Uterine smooth muscle cell (primary cell): ENCODE results near the gene LTBP3. TPM values are rescaled to one million over a fixed set of nuclear protein-coding genes. Genes with fewer than 3 reads are reported as not detected.

Experiments used
- total RNA-seq: library from RNA; depleted of rRNA; stranded (reverse); fragments of >200 nt; gene quantifications from 2 replicates; pipeline ENCODE4 v1.2.3, GENCODE V29; 2014

Gene LTBP3
- total RNA-seq, result 34.2 and 59.6 TPM in 2 replicates

DNA sequence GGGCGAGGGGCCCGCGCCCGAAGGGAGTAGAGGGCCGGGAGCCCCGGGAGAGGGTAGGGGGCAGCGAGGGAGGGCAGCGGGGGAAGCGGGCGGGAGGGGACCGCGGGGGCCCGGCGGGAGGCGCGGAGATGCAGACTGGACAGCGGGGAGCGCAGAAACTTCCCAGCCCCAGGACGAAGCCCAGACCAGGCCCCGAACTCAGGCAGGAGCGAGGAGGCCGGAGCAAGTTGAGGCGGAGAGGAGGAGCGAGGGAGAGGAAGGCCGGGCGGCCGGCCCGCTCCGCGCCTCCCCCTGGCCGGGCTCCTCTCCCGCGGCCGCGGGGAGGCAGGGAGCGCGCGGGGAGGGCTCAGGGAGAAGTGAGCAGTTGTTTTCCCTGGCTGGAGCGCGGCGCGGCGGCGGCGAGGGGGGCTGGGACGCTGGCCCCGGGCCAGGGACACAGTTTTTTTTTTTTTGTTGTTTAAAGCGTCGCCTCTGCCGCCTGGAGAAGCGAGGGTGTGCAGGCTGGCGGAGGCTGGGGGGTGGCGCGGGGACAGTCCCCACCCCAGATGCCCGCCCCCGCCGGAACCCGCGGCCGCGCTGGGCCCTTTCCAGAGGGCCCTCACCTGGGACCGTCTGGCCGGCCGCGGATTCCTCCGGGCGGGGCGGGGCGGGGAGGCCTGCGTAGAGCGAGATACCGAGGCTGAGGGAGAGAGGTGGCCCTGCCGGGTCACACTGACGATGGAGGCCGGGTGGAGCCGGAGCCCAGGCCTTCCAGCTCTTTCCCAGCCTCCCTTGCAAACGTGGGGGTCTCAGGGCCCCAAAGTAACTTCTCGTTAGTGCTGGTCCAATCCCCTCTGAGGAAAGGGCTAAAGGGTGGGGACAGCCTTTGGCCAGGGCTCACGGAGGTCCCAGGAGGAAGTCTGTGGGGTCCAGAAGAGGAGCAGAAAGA lies at the start of gene LTBP3:
TSS of gene LTBP3 (minus strand) at position 358 of the 928 bp plus-strand sequence. CDS start 400 bp downstream, outside the sequence.

DNA sequence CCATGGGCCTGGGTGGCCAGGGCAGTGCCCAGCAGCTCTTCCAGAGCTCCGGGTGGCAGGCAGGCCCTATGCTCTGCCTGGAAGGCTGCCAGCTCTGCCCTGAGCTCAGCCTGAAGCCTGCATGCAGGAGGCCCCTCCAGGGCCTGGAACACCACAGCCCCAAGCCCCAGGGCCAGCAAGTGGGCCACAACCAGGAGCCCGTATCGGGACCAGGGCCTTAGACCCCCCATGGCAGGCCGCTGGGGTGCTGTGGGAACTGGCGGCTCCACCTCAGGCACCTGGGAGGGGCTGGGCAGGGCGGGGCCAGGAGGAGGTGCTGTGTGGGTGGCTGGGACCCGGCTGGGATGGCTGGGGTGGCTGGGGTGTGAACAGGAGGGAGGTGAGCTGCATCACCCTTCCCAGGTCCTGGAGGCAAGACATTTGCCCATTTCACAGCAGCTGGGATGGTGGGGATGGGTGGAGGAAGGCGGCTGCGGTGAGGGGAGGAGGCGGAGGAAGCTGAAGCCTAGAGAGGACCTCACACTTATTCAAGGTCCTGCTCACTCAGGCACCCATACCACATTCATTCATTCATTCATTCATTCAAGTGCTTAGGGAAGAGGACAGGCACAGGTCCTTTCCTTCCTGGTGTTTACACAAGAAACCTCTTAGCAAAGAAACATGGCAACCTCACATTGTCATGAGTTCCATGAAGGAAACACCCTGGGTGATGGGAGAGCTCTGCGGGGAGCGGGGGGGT lies 37.6 kb upstream of the LTBP3 start, which contains the start of gene KCNK7:
TSS of gene KCNK7 (minus strand) at position 258 of the 739 bp plus-strand sequence. CDS start at position 230, 28 bp downstream.

DNA sequence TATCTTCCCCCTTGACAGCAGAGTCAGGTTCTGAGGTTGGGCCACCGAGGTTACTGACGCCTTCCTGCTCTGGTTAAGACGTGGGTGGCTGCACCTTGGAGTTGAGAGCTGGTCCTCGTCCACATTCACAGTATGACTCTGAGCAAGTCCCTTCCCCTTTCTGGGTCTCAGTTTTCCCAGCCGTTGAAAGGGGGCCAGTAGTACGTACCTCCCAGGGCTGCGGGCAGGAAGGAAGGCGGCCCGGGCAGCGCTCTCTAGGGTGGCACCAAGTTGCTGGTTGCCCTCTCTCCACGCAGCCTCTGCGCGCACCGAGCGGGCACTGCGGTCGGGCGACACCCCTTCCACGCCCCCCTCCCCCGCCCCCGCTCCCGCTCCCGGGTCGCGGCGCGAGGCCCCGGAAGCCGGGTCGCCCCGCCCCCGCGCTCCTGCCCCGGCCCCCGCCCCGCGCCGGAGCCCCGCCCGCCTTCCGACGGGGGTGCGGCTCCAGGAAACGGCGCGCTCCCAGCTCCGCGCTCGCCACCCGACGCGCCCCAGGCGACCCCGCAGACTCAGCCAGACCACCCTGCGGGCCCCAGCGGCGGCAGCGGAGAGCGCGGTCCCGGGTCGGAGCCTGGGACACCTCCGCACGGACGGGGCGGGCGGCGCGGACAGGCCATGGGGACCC lies 17.5 kb upstream of the LTBP3 start, which contains the start of gene EHBP1L1:
TSS of gene EHBP1L1 (plus strand) at position 486 of the 664 bp plus-strand sequence. CDS start 250 bp downstream, outside the sequence.

DNA sequence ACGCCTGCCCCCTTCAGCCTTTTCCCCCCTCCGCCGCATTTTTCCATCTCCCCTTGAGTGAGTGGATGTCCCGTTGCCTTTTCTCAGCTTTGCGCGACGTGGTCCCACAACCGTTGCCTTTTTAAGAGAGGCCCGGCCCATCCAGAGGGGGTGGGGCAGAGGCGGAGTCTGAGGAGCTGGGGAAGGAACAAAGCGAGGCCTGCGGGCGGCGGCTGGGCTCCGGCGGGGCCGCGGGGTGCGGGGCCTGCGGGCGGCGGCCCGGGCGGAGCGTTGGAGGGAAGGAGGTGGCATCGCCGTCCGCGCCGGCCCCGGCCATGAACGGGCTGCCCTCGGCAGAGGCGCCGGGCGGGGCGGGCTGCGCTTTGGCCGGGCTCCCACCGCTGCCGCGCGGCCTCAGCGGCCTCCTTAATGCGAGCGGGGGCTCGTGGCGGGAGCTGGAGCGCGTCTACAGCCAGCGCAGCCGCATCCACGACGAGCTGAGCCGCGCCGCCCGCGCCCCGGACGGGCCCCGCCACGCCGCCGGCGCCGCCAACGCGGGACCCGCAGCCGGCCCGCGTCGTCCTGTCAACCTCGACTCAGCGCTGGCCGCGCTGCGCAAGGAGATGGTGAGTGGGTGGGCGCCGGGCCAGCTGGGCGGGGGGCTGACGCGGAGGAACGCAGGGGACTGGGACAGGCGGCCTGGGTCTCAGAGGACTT lies 14.3 kb upstream of the LTBP3 start, which contains the start of gene FAM89B:
TSS of gene FAM89B (plus strand) at position 183 of the 696 bp plus-strand sequence. CDS start at position 315, 132 bp downstream.

DNA sequence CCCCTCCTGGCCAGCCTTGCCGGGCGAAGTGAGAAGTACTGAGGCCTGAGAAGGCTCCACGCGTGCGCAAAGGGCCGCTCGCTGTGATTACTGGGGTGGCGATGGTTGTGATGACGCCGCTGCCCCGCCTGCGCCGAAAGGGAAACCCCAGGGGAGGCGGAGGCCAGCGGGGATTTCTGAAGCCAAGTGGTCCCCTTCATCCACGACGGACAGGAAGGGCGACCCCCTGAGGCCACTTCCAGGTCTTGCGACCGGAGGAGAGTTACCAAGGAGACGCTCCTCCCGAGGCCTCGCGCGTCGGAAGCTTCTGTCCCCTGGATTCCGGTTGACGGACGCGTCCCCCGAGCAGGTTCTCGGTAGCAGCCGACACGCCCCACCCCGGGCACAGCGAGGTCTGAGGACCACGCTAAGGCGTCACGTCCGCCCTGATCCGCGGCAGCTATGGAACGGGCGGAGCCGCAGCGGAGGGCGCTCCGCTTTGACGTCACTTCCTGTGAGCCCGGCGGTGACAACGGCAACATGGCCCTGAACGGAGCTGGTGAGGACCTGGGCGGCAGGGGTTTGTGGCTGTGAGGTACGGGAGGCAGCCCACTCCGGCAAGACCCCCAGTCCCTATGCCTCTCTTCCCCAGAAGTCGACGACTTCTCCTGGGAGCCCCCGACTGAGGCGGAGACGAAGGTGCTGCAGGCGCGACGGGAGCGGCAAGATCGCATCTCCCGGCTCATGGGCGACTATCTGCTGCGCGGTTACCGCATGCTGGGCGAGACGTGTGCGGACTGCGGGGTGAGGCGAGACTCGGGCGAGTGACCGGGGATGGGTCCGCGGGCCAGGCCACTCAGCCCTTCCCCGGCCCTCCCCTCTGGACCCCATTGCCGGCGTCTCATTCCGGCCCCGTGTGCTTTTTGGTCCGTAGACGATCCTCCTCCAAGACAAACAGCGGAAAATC lies 12.1 kb upstream of the LTBP3 start, which contains the start of gene ZNRD2:
TSS of gene ZNRD2 (plus strand) at position 505 of the 946 bp plus-strand sequence. CDS start at position 520, 15 bp downstream.

DNA sequence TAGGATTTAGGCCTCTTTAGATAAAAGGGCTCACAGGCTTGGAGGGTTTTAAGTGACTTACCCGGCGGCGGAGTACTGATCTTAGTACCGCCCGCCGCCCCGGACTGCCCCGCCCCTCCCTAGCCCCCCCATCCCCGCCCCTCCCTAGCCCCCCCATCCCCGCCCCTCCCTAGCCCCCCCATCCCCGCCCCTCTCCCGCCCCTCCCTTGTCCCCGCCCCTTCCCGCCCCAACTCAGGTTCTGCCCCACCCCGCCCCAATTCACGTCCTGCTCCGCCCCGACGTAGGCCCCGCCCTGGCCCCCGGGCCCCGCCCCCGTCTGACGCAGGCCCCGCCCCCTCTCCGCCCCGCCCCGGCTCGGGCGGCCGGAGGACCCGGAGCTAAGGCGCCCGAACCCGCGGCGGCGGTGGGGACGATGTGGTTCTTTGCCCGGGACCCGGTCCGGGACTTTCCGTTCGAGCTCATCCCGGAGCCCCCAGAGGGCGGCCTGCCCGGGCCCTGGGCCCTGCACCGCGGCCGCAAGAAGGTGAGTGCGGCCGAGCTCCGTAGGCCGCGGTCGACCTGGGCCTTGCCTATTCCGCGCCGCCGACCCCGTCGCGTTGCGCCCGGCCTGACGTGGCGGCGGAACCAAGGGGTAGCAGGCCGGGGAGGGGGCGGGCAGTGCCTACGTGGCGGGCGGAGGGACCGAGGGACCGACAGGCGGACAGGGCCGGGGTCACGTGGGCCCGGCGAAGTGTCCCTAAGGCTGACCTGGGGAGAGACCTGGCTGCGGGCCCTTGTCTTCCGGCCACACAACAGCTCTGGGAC lies 33.2 kb downstream of the LTBP3 start, which contains the start of gene SCYL1:
TSS of gene SCYL1 (plus strand) at position 343 of the 805 bp plus-strand sequence. CDS start at position 414, 71 bp downstream.

DNA sequence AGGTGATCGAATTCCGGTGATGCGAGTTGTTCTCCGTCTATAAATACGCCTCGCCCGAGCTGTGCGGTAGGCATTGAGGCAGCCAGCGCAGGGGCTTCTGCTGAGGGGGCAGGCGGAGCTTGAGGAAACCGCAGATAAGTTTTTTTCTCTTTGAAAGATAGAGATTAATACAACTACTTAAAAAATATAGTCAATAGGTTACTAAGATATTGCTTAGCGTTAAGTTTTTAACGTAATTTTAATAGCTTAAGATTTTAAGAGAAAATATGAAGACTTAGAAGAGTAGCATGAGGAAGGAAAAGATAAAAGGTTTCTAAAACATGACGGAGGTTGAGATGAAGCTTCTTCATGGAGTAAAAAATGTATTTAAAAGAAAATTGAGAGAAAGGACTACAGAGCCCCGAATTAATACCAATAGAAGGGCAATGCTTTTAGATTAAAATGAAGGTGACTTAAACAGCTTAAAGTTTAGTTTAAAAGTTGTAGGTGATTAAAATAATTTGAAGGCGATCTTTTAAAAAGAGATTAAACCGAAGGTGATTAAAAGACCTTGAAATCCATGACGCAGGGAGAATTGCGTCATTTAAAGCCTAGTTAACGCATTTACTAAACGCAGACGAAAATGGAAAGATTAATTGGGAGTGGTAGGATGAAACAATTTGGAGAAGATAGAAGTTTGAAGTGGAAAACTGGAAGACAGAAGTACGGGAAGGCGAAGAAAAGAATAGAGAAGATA lies 59.0 kb downstream of the LTBP3 start, which contains the start of gene MALAT1:
TSS of gene MALAT1 (plus strand) at position 69 of the 736 bp plus-strand sequence.

Other genes starting within 250 kb of the LTBP3 start
- gene CDC42EP2, start 243.5 kb downstream of the LTBP3 start, total RNA-seq, result 13.3 and 17.2 TPM in 2 replicates
- gene DPF2, start 224.5 kb downstream of the LTBP3 start, total RNA-seq, result 33.5 and 41.6 TPM in 2 replicates
- 0.11 and 0.37 TPM in 2 replicates for gene TIGD3, start 203.6 kb downstream of the LTBP3 start, total RNA-seq
- 0.75 and 1.3 TPM in 2 replicates for gene SLC25A45, start 175.7 kb downstream of the LTBP3 start, total RNA-seq
- gene FRMD8, start 171.7 kb downstream of the LTBP3 start, total RNA-seq, result 37.1 and 61.4 TPM in 2 replicates
- 158 and 162 TPM in 2 replicates for gene NEAT1, start 135.6 kb downstream of the LTBP3 start, total RNA-seq
- gene MALAT1, start 59.3 kb downstream of the LTBP3 start, total RNA-seq, result 13,505 and 18,804 TPM in 2 replicates
- 78.7 and 105 TPM in 2 replicates for gene SCYL1, start 33.3 kb downstream of the LTBP3 start, total RNA-seq
- gene ZNRD2, start 12.1 kb upstream of the LTBP3 start, total RNA-seq, result 35.2 and 53.6 TPM in 2 replicates
- 13.1 and 16.9 TPM in 2 replicates for gene FAM89B, start 14.2 kb upstream of the LTBP3 start, total RNA-seq
- gene EHBP1L1, start 17.7 kb upstream of the LTBP3 start, total RNA-seq, result 68.8 and 73.9 TPM in 2 replicates
- gene KCNK7, start 37.4 kb upstream of the LTBP3 start, total RNA-seq, result 0.11 TPM in 1 of 2 replicates, not detected in the other
- gene MAP3K11, start 55.9 kb upstream of the LTBP3 start, total RNA-seq, result 23.5 and 29.0 TPM in 2 replicates
- gene PCNX3, start 57.4 kb upstream of the LTBP3 start, total RNA-seq, result 16.3 and 19.0 TPM in 2 replicates
- 20.6 and 30.1 TPM in 2 replicates for gene SIPA1, start 79.7 kb upstream of the LTBP3 start, total RNA-seq
- gene RELA, start 104.6 kb upstream of the LTBP3 start, total RNA-seq, result 16.0 and 17.9 TPM in 2 replicates
- 44.0 and 51.5 TPM in 2 replicates for gene KAT5, start 153.9 kb upstream of the LTBP3 start, total RNA-seq
- 55.6 and 59.7 TPM in 2 replicates for gene RNASEH2C, start 162.4 kb upstream of the LTBP3 start, total RNA-seq
- gene AP5B1, start 222.6 kb upstream of the LTBP3 start, total RNA-seq, result 6.5 and 8.0 TPM in 2 replicates
- not detected in 2 replicates for gene OVOL1, start 228.7 kb upstream of the LTBP3 start, total RNA-seq